Measurements from ENCODE around the gene HES3.
A peak's percentile ranks its signal among the peaks of the same experiment; 100 is the strongest.

Gene HES3

DNA sequence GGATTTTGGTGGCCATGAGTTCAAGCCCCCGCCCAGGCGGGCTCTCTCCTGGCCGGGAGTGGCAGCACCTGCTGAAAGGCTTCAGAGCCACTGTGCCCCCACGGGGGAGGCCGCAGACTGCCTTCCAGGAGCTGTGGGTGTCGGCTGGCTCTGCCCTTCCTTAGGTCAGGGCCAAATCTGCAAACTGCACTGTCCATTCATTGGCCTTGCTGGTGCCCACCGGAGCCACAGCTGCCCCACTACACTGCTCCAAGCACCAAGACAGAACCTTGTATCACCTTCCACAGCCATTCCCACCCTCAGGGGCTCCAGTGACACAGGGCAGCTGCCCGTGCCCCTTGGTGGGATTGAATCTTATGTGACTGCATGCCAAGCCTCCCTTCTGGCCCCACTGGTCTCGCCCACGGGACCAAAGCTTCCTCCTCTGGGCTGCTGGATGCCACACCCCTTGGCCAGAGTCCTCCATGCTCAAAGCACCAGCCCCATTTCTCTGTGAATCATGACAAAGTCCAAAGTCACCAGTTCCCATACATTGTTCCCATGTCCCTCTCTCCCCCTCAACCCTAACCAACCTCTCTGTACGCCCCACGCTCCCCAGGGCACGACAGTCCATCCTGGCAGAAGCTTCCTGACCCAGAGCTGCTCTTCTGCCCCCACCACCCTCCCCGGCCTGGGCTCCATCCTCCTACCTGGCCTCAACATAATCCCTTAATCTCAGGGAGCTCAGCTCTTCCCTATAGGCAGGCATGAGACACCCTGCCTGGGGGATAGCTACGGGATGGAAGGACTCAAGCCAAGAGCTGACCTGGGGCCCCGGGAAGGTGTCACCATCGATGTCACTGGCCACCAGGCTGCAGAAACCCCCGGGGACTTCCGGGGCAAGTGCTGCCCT lies 37.8 kb downstream of the HES3 start:
- no peak for DNase-seq

DNA sequence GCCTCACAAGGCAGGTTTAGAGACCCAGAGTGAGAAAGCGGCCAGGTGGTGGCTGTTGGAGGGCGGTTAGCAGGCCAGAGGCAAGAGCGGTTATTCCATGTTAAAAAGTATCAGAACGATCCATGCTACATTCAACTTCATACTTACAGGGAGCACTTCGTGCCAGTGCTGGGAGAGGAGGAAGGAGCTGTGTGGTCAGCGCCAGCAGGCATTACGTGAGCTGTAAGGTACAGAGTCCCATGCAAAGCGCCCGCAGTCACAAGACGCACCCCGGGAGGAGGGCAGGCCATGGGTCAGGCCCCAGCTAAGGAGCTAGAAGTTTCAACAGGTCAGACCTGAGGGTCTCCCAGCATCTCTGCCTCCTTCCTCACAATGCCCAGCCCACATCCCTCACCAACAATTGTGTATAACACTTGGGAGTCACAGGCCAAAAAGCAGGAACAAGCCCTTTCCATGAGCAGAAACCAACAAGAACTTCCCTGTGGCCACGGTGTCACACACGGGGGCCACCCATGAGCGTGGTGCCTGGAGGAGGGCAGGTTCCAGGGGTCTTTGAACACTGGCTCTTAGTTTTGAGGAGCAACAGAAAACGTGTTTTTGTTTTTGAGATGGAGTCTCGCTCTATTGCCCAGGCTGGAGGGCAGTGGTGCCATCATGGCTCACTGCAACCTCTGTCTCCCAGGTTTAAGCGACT lies 38.7 kb downstream of the HES3 start:
- DNase-seq = no peak

DNA sequence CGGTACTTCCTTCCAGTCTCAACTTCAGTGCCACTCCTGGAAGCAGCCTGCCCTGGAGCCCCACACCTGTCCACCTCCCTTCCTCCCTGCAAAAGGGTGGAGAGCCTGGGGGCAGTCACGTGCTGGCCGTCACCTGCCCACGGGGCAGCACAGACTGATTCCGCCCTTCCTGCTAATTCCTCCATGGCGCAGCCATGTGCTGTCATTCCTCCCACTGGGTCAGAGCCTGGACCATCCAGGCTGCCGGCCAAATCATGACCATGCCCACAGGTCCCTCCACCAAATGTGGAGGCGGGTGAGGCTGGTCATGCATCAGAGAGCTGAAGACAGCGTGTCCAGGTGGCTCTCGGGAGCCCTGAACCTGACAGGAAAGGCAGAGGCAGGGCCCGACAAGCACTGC lies 41.4 kb downstream of the HES3 start:
- no peak for DNase-seq

DNA sequence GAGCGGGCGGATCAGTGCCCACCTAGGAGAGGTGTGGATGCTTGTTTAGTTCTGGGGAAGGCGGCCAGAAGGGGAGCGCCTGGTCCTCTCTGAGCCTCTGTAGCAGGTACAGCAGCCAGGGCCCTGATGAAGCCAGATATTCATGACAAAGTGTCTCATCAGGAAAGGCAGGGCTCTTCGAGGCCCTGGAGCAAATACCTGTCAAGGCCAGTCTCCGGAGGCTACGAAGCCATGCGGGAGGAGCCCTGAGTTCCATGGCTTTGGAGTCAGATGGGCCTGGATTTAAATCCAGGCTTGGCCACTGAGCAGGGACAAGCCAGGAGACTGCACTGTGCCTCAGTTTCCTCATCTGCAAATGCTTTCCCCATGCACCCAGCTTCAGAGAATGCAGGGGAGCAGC lies 42.3 kb downstream of the HES3 start:
- DNase-seq = no peak

DNA sequence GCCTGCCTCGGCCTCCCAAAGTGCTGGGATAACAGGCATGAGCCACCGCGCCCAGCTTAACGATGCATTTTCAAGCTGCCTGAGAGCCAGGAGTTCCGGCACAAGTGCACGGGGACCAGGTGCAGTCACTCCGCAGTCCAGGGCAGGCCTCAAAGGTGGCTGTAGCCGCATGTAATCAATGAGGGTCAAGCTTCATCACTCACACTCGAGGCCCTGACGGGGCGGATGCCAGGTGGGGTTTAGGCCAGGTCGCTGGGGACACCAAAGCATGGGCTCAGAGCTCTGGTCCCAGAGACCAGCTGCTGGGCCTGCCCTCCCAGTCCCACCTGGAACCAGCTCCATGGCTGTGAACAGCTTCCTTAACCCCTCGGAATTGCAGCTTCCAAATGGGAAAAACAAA lies 43.0 kb downstream of the HES3 start:
- DNase-seq = no peak

DNA sequence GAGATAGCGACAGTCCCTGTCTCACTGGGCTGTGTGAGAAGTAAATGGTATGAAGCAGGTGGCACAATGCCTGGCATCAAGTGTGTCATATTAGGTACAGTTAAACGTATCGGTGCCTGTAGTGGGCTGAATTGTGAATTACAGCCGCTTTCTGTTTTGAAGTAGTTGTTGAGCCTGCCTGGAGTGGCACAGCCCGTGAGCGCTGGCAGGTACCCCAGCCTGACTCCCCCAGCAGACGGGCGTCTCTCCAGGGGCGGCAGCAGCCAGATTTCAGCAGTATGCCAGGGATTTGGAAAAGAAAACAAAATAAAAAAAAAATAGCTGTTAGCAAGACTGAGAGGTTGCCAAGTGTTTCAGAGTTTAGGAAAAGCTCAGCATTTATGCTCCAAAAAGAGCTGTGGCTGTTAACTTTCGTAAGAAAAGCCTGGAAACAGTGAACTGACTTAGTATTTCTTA lies 43.5 kb downstream of the HES3 start:
- DNase-seq = peak; percentile 94

DNA sequence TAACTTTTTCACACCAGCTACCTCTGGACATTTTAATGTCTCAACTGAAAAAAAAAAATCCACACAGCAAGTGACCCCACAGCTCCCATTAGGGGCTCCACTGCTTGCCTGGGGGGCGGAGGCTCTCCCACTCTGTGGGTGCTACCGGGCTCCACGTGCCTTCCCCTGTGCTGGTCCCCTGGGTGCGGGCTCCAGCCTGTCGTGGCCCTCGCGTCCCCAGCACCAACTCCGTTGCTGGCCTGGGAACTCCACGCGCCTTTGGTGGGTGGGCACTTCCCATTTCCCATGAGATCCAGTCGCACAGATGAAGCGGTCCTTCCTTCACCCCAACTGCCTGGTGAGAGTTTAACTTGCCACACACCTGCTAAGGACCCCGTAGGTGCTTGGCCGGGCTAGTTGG lies 44.0 kb downstream of the HES3 start:
- no peak for DNase-seq

DNA sequence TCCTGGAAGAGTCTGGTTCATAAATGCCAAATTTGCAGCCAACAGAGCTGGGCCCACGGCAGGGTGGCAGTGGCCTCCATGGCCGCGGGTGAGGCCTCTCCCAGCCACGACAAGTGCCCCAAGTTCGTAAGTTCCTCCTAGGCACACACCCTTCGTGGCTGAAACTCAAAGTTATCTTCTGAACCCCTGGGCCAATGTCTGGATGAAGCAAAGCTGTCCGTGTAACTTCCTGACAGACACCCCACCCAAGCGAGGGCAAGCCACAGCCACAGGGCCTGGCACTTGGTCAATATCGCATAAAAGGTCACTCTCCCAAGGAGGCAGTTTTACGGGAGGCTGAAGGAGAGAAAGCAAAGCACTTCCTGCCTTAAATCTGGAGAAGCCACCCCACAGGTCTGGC lies 44.7 kb downstream of the HES3 start:
- DNase-seq = no peak

DNA sequence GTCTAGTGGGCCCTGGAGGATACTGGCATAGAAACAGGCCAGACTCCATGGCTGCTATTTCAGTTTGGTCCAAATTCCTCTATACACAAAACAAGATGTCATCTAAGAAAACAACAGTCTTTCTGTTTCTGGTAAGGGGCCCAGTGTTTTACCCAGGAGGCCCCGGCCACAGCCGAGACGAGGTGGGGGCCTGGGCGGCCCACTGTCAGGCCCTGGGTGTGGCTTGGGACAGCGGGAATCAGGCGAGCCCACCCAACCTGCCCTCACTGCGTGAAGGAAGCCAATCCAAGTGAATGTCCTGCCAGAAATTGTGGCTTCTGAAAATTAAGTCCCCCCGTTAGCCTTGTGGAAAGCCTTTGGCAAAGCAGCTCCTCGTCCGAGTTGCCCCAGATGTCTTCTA lies 48.1 kb downstream of the HES3 start:
- DNase-seq = no peak

DNA sequence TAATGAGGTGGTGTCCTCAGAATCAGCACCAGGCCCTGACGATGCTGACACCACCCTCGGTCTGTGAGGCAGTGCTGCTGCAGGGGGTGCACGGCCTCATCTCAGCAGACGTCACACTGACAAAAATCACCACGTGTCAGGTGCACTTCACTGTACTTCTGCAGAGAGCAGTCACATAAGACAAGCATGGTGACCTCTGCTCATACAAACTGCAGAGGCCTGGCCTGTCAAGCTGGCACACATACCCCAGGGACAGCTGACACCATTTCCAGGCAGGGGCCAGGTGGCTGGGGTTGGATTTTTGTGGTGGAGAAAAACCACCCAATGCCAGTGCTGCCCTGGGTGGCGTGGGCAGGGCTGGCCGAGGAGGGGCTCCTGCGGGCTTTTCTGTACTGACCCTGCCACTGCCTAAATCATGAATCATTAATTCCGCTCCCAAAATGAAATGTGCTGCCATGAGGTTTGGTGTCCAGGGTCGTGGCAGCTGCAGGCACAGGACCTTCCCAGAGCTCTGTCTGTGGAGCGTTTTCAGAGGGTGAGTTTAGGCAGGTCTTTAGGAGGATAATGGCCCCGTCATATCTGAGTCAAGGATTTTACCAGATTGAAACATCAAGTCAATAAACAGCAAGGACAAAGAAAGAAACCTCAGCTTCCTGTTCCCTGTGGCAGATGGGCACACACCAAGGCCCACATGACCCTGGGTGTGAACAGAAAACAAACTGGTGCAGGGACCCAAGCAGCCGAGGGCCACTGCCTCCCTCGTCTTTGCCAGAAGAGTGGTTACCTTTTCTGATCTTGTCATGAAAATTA lies 50.3 kb downstream of the HES3 start:
- DNase-seq = no peak

DNA sequence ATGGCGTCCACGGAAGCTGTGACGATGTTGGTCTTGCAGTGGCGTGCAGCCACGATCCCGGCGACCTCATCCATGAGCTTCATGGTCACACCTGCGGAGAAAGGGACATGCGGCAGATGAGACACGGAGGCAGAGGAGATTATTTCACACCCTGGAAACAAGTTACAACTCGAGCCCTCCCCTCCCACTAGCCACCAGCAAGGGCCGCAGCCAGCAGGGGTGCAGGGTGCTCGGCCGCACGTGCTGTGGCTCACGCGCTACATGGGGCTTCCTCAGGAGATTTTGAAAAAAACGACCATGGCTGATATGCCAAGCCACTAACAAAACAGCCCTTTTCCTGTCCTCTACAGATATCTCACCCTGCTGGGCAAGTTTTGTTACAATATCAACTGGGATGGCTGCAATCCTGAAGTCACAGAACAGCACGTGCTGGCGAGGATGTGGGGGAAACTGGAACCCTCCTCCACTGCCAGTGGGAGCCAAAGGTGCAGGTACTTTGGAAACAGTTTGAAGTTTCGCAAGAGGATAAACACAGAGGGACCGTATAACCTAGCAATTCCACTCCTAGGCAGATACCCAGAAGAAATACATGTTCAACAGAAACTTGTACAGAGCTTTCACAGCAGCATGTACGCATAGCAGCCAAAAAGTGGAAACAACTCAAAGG lies 51.0 kb downstream of the HES3 start:
- no peak for DNase-seq

All from NCI-H2029 treated with DMSO at 0.1 percent for 48 hours (cell line).